Measurements from ENCODE around the gene UBE3A.
"Not testable (repeated sequence)": the region's sequence is repeated elsewhere in the genome, so short reads cannot be mapped to it uniquely, and the experiment has no call there.

UBE3A gene

GRCh38 chr15:25438601-25439368, at the start of gene UBE3A:
Gene UBE3A (minus strand): TSS chr15:25439024. CDS start chr15:25409107, 29,917 bp downstream.
- DNase-seq (ENCODE audit: low read depth) = peak; percentile 83

GRCh38 chr15:25487226-25487884, 48.5 kb upstream of the UBE3A start:
- DNase-seq (ENCODE audit: low read depth) = no peak

GRCh38 chr15:25486051-25486450, 47.2 kb upstream of the UBE3A start:
- no peak for DNase-seq (ENCODE audit: low read depth)

GRCh38 chr15:25481208-25481859, 42.5 kb upstream of the UBE3A start:
- no peak for DNase-seq (ENCODE audit: low read depth)

GRCh38 chr15:25478313-25478712, 39.5 kb upstream of the UBE3A start:
- no peak for DNase-seq (ENCODE audit: low read depth)

GRCh38 chr15:25477816-25478215, 39.0 kb upstream of the UBE3A start:
- DNase-seq (ENCODE audit: low read depth) = no peak

- no peak for DNase-seq (ENCODE audit: low read depth)
Measured at GRCh38 chr15:25474251-25474650, 35.4 kb upstream of the UBE3A start.

- no peak for DNase-seq (ENCODE audit: low read depth)
Measured at GRCh38 chr15:25470230-25470629, 31.4 kb upstream of the UBE3A start.

GRCh38 chr15:25469377-25469776, 30.6 kb upstream of the UBE3A start:
- no peak for DNase-seq (ENCODE audit: low read depth)

GRCh38 chr15:25468611-25469010, 29.8 kb upstream of the UBE3A start:
- DNase-seq (ENCODE audit: low read depth) = no peak

GRCh38 chr15:25465835-25466234, 27.0 kb upstream of the UBE3A start:
- no peak for DNase-seq (ENCODE audit: low read depth)

- DNase-seq (ENCODE audit: low read depth) = no peak
Measured at GRCh38 chr15:25464784-25465183, 26.0 kb upstream of the UBE3A start.

GRCh38 chr15:25464383-25464782, 25.6 kb upstream of the UBE3A start:
- DNase-seq (ENCODE audit: low read depth) = no peak

- DNase-seq (ENCODE audit: low read depth) = no peak
Measured at GRCh38 chr15:25456196-25456595, 17.4 kb upstream of the UBE3A start.

- no peak for DNase-seq (ENCODE audit: low read depth)
Measured at GRCh38 chr15:25455226-25455625, 16.4 kb upstream of the UBE3A start.

GRCh38 chr15:25454771-25455170, 15.9 kb upstream of the UBE3A start:
- DNase-seq (ENCODE audit: low read depth) = no peak

GRCh38 chr15:25453246-25453645, 14.4 kb upstream of the UBE3A start:
- DNase-seq (ENCODE audit: low read depth) = not testable (repeated sequence)

- no peak for DNase-seq (ENCODE audit: low read depth)
Measured at GRCh38 chr15:25451501-25451900, 12.7 kb upstream of the UBE3A start.

GRCh38 chr15:25450163-25450562, 11.3 kb upstream of the UBE3A start:
- DNase-seq (ENCODE audit: low read depth) = no peak

GRCh38 chr15:25446076-25446475, 7.3 kb upstream of the UBE3A start:
- DNase-seq (ENCODE audit: low read depth) = no peak

- no peak for DNase-seq (ENCODE audit: low read depth)
Measured at GRCh38 chr15:25445412-25445811, 6.6 kb upstream of the UBE3A start.

- no peak for DNase-seq (ENCODE audit: low read depth)
Measured at GRCh38 chr15:25441111-25441510, 2.3 kb upstream of the UBE3A start.

- DNase-seq (ENCODE audit: low read depth) = no peak
Measured at GRCh38 chr15:25439369-25439836, 579 bp upstream of the UBE3A start.
